GM20000 (cell line): ENCODE data around the gene VEGFA.
"Not testable (repeated sequence)": the region's sequence is repeated elsewhere in the genome, so short reads cannot be mapped to it uniquely, and the experiment has no call there.

Experiments used
- DNase-seq: peaks from one replicate; pipeline ENCODE4 v3.0.0; 2012; ENCODE audit warnings: low spot score
- CTCF ChIP-seq: IDR thresholded peaks from 2 replicates; pipeline ENCODE4 v1.5.1; 2012; ENCODE audit warnings: mild to moderate bottlenecking, control low read depth; ENCODE audit errors: extremely low read depth, missing control alignments

VEGFA gene

GRCh38 chr6:43817192-43817591 lies 47.2 kb downstream of the VEGFA start:
- peak; percentile 41 for DNase-seq
- TF ChIP-seq CTCF: no peak

GRCh38 chr6:43818973-43819372 lies 49.0 kb downstream of the VEGFA start:
- not testable (repeated sequence) for DNase-seq

GRCh38 chr6:43819958-43820357 lies 49.9 kb downstream of the VEGFA start:
- DNase-seq: no peak
- TF ChIP-seq CTCF: no peak

GRCh38 chr6:43820486-43820885 lies 50.5 kb downstream of the VEGFA start:
- DNase-seq: no peak
- no peak for TF ChIP-seq CTCF

GRCh38 chr6:43821101-43821886 lies 51.3 kb downstream of the VEGFA start:
- no peak for DNase-seq
- no peak for TF ChIP-seq CTCF

- no peak for TF ChIP-seq CTCF
Measured at GRCh38 chr6:43823390-43823789, 53.4 kb downstream of the VEGFA start.

GRCh38 chr6:43823879-43824702 lies 54.1 kb downstream of the VEGFA start:
- DNase-seq: peak; percentile 23
- no peak for TF ChIP-seq CTCF

More at GRCh38 chr6:43823390-43823789, 53.4 kb downstream of the VEGFA start:
- DNase-seq: no peak

- no peak for TF ChIP-seq CTCF
- DNase-seq: no peak
Measured at GRCh38 chr6:43824703-43825064, 54.7 kb downstream of the VEGFA start.
